BLaER1 treated with 17β-estradiol and CSF1 and Interleukin-3, amounts not matched to agents 10 nM and 100 nM (cell line): ENCODE measurements around the gene LRRN1.

Experiments used
- H3K27ac ChIP-seq, 11 experiments: shearing (Covaris generic); formaldehyde crosslinking; 2 replicates each; pipeline ENCODE4 v1.8.1; 2022
- H3K27me3 ChIP-seq, 11 experiments: shearing (Covaris generic); formaldehyde crosslinking; 2 replicates each; pipeline ENCODE4 v1.8.1; 2022
- H3K36me3 ChIP-seq, 11 experiments: shearing (Covaris generic); formaldehyde crosslinking; 2 replicates each; pipeline ENCODE4 v1.8.1; 2022
- H3K4me1 ChIP-seq, 10 experiments: shearing (Covaris generic); formaldehyde crosslinking; 2 replicates each; pipeline ENCODE4 v1.8.1; 2022
- H3K4me2 ChIP-seq, 11 experiments: shearing (Covaris generic); formaldehyde crosslinking; 2 replicates each; pipeline ENCODE4 v1.8.1; 2022
- H3K4me3 ChIP-seq, 10 experiments: shearing (Covaris generic); formaldehyde crosslinking; 2 replicates each; pipeline ENCODE4 v1.8.1; 2022
- H3K9ac ChIP-seq, 11 experiments: shearing (Covaris generic); formaldehyde crosslinking; 2 replicates each; pipeline ENCODE4 v1.8.1; 2022
- H3K9me3 ChIP-seq, 11 experiments: shearing (Covaris generic); formaldehyde crosslinking; replicated peaks in 1 of 11; 2 replicates each; pipeline ENCODE4 v1.8.1; 2022
- H4K20me1 ChIP-seq, 11 experiments: shearing (Covaris generic); formaldehyde crosslinking; 2 replicates each; pipeline ENCODE4 v1.8.1; 2022
- Cebpa-rat ChIP-seq, 11 experiments: shearing (Covaris generic); IDR thresholded peaks; 2 replicates each; pipeline ENCODE4 v1.8.1; 2022

The LRRN1 gene

GRCh38 chr3:3799173-3800079 lies at the start of gene LRRN1:
LRRN1 (plus strand) TSS chr3:3799431; CDS start chr3:3844642, 45,211 bp downstream.
- Histone ChIP-seq H3K36me3 (no peaks in the 10 kb centered on the region), H3K4me3 (no peak within 1 kb of the TSS), H3K27ac (no peak within 1 kb of the TSS), H3K27me3 (no peaks in the 10 kb centered on the region), H3K4me2 (no peak within 1 kb of the TSS), H4K20me1 (no peaks in the 10 kb centered on the region), H3K9me3 (peaks cover 20 to 48% (median 30%) of the 10 kb centered on the region in 11 experiments), H3K9ac (no peak within 1 kb of the TSS), H3K4me1 (no peaks in the 10 kb centered on the region)
- no peak for TF ChIP-seq Cebpa-rat (IDR thresholded peaks at IDR 0.05)

- Histone ChIP-seq H3K36me3 (no peaks in the 10 kb centered on the region), H4K20me1 (no peaks in the 10 kb centered on the region), H3K4me3 (no peak overlapping the region), H3K4me2 (no peak overlapping the region), H3K9me3 (no peaks in the 10 kb centered on the region), H3K9ac (no peak overlapping the region), H3K27ac (no peak overlapping the region), H3K4me1 (no peaks in the 10 kb centered on the region; a peak in 1 of 20 replicates), H3K27me3 (no peaks in the 10 kb centered on the region)
- no peak for TF ChIP-seq Cebpa-rat (IDR thresholded peaks at IDR 0.05)
These were observed 45.8 kb upstream of the LRRN1 start for GRCh38 chr3:3753416-3753815.

- no peaks in the 10 kb centered on the region for H3K9me3 ChIP-seq
- TF ChIP-seq Cebpa-rat (IDR thresholded peaks at IDR 0.05) = no peak
These were observed 33.6 kb upstream of the LRRN1 start for GRCh38 chr3:3765661-3766060.

GRCh38 chr3:3766140-3766539 lies 33.1 kb upstream of the LRRN1 start:
- Histone ChIP-seq H3K27me3 (no peaks in the 10 kb centered on the region), H3K4me3 (no peak overlapping the region), H3K27ac (no peak overlapping the region), H3K9ac (no peak overlapping the region), H4K20me1 (no peaks in the 10 kb centered on the region), H3K36me3 (no peaks in the 10 kb centered on the region), H3K4me2 (no peak overlapping the region), H3K9me3 (no peaks in the 10 kb centered on the region), H3K4me1 (no peaks in the 10 kb centered on the region)
- no peak for TF ChIP-seq Cebpa-rat (IDR thresholded peaks at IDR 0.05)

More at GRCh38 chr3:3765661-3766060, 33.6 kb upstream of the LRRN1 start:
- Histone ChIP-seq H3K9ac (no peak overlapping the region), H3K4me3 (no peak overlapping the region), H3K27ac (no peak overlapping the region), H3K4me2 (no peak overlapping the region), H4K20me1 (no peaks in the 10 kb centered on the region), H3K27me3 (no peaks in the 10 kb centered on the region), H3K4me1 (no peaks in the 10 kb centered on the region), H3K36me3 (no peaks in the 10 kb centered on the region)

- H3K4me1 ChIP-seq = no peaks in the 10 kb centered on the region
- H3K4me3 ChIP-seq = no peak overlapping the region
- no peak overlapping the region for H3K4me2 ChIP-seq
- peaks cover 0 to under 1% (median 0%) of the 10 kb centered on the region in 11 experiments; a peak in 1 of 22 replicates for H3K36me3 ChIP-seq
- TF ChIP-seq Cebpa-rat (IDR thresholded peaks at IDR 0.05) = no peak
- H3K27me3 ChIP-seq = no peaks in the 10 kb centered on the region
- no peak overlapping the region for H3K27ac ChIP-seq
- H3K9ac ChIP-seq = no peak overlapping the region
- no peaks in the 10 kb centered on the region for H4K20me1 ChIP-seq
- peaks cover 14 to 21% (median 19%) of the 10 kb centered on the region in 11 experiments for H3K9me3 ChIP-seq
These were observed 28.1 kb upstream of the LRRN1 start for GRCh38 chr3:3771094-3771493.

- no peaks in the 10 kb centered on the region for H3K27me3 ChIP-seq
- H3K9ac ChIP-seq = no peak overlapping the region
- TF ChIP-seq Cebpa-rat (IDR thresholded peaks at IDR 0.05) = no peak
- no peaks in the 10 kb centered on the region for H3K4me1 ChIP-seq
- H3K4me3 ChIP-seq = no peak overlapping the region
- no peak overlapping the region for H3K27ac ChIP-seq
- H3K4me2 ChIP-seq = no peak overlapping the region
- H3K36me3 ChIP-seq = peaks cover 0 to 4% (median 0%) of the 10 kb centered on the region in 11 experiments; a peak in 1 of 22 replicates
- peaks cover 16 to 26% (median 22%) of the 10 kb centered on the region in 11 experiments for H3K9me3 ChIP-seq
- no peaks in the 10 kb centered on the region for H4K20me1 ChIP-seq
These were observed 27.7 kb upstream of the LRRN1 start for GRCh38 chr3:3771567-3771966.

GRCh38 chr3:3772338-3772737 lies 26.9 kb upstream of the LRRN1 start:
- peaks cover 0 to 4% (median 0%) of the 10 kb centered on the region in 11 experiments; a peak in 1 of 22 replicates for H3K36me3 ChIP-seq
- no peak overlapping the region for H3K4me2 ChIP-seq
- H3K9me3 ChIP-seq = peaks cover 16 to 28% (median 22%) of the 10 kb centered on the region in 11 experiments
- no peak overlapping the region for H3K9ac ChIP-seq
- H3K4me3 ChIP-seq = no peak overlapping the region
- no peaks in the 10 kb centered on the region for H3K4me1 ChIP-seq
- H3K27me3 ChIP-seq = no peaks in the 10 kb centered on the region
- TF ChIP-seq Cebpa-rat (IDR thresholded peaks at IDR 0.05) = no peak
- H4K20me1 ChIP-seq = no peaks in the 10 kb centered on the region
- H3K27ac ChIP-seq = no peak overlapping the region

GRCh38 chr3:3772920-3773319 lies 26.3 kb upstream of the LRRN1 start:
- Histone ChIP-seq H3K9me3 (peaks cover 16 to 28% (median 22%) of the 10 kb centered on the region in 11 experiments), H3K36me3 (peaks cover 0 to 4% (median 0%) of the 10 kb centered on the region in 11 experiments; a peak in 1 of 22 replicates), H3K4me1 (no peaks in the 10 kb centered on the region), H3K4me3 (no peak overlapping the region), H3K9ac (no peak overlapping the region), H3K27ac (no peak overlapping the region), H3K27me3 (no peaks in the 10 kb centered on the region), H3K4me2 (no peak overlapping the region), H4K20me1 (no peaks in the 10 kb centered on the region)
- TF ChIP-seq Cebpa-rat (IDR thresholded peaks at IDR 0.05) = no peak

- no peak overlapping the region for H3K4me2 ChIP-seq
- H4K20me1 ChIP-seq = no peaks in the 10 kb centered on the region
- H3K4me1 ChIP-seq = no peaks in the 10 kb centered on the region
- H3K36me3 ChIP-seq = peaks cover 0 to 4% (median 0%) of the 10 kb centered on the region in 11 experiments; a peak in 1 of 22 replicates
- no peaks in the 10 kb centered on the region for H3K27me3 ChIP-seq
- TF ChIP-seq Cebpa-rat (IDR thresholded peaks at IDR 0.05) = no peak
- H3K9me3 ChIP-seq = peaks cover 16 to 28% (median 22%) of the 10 kb centered on the region in 11 experiments
- no peak overlapping the region for H3K9ac ChIP-seq
- no peak overlapping the region for H3K27ac ChIP-seq
- no peak overlapping the region for H3K4me3 ChIP-seq
These were observed 22.6 kb upstream of the LRRN1 start for GRCh38 chr3:3776607-3777006.
